Type B pancreatic cell (in vitro differentiated cells): ENCODE data around the gene POLR3K. TPM values are rescaled to one million over a fixed set of nuclear protein-coding genes. Genes with fewer than 3 reads are reported as not detected.

Source experiments
- DNase-seq: peaks from one replicate; pipeline ENCODE4 v3.0.0; 2021; ENCODE audit warnings: mixed read lengths; ENCODE audit not compliant: unreplicated experiment; ENCODE audit errors: extremely low spot score
- H3K27ac Mint-ChIP-seq: 2 replicates; pipeline ENCODE4 v1.8.0; 2021; ENCODE audit warnings: mild to moderate bottlenecking, mixed read lengths
- H3K27me3 Mint-ChIP-seq: 2 replicates; pipeline ENCODE4 v1.8.0; 2021; ENCODE audit warnings: mixed read lengths
- H3K36me3 Mint-ChIP-seq: 2 replicates; pipeline ENCODE4 v1.8.0; 2021; ENCODE audit warnings: mixed read lengths
- H3K4me1 Mint-ChIP-seq: one replicate; pipeline ENCODE4 v1.8.0; 2021; ENCODE audit warnings: mixed read lengths; ENCODE audit not compliant: unreplicated experiment
- H3K4me3 Mint-ChIP-seq: 2 replicates; pipeline ENCODE4 v1.8.0; 2021; ENCODE audit warnings: mild to moderate bottlenecking, mixed read lengths
- H3K9me3 Mint-ChIP-seq: 2 replicates; pipeline ENCODE4 v1.8.0; 2021; ENCODE audit warnings: mixed read lengths
- total RNA-seq: library from RNA; stranded (reverse); gene quantifications from 2 replicates; pipeline ENCODE4 v1.2.1, GENCODE V29; 2021; ENCODE audit warnings: low replicate concordance
- TF ChIP-seq, protein P1 (sequence below): fragments of 200-600 bp; sonication (generic); conservative IDR thresholded peaks from 2 replicates; pipeline ENCODE4 v1.5.0; 2021; ENCODE audit warnings: antibody characterized with exemption, mild to moderate bottlenecking

Gene POLR3K
- total RNA-seq, 1 donor from 2014 or later, result 17.6 TPM

DNA sequence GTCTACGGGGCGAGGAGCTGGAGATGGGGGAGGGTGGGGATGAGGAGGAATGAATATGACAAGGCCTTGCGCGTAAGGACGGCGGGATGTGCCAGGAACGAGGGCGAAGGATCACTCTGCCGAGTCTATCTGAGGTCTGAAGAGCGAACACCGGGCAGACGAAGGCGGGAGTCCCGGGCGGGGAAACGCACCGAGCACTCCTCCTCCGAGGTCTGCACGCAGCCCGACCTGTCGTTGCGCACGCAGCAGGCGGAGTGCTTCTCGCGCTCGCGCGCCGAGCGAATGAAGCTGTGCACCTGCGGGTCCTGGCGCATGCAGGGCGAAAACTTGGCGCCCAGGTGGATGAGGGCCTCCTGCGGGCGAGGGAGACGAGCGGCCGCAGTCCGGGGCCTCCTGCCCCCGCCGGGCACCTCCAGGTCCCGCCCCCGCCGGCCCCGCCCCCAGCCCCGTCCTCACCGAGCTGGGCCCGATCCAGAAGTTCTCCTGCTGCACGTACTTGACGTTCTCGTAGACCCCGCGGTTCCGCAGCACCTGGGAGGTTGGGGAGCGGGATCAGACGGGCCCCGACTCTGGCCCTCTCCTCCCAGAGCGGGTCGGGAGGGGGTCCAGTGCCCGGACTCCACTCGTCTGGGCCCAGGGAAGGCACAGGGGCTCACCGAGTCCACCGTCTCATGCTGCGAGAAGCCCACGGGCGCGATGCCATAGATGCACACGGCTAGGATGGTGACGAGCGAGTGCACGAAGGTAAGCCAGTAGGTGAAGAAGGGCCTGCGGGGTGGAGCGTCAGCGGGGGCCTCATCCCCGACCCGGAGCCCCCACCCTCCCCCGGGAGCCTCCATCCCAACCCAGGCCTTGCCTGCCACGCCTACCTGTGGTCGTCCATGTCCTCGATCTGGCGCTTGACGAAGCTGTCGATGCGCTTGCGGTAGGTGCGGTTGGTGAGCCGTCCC is 7.8 kb upstream of the POLR3K start:
- TF ChIP-seq, protein P1, sequence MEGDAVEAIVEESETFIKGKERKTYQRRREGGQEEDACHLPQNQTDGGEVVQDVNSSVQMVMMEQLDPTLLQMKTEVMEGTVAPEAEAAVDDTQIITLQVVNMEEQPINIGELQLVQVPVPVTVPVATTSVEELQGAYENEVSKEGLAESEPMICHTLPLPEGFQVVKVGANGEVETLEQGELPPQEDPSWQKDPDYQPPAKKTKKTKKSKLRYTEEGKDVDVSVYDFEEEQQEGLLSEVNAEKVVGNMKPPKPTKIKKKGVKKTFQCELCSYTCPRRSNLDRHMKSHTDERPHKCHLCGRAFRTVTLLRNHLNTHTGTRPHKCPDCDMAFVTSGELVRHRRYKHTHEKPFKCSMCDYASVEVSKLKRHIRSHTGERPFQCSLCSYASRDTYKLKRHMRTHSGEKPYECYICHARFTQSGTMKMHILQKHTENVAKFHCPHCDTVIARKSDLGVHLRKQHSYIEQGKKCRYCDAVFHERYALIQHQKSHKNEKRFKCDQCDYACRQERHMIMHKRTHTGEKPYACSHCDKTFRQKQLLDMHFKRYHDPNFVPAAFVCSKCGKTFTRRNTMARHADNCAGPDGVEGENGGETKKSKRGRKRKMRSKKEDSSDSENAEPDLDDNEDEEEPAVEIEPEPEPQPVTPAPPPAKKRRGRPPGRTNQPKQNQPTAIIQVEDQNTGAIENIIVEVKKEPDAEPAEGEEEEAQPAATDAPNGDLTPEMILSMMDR, result no peak
- peaks cover 10% of the 10 kb centered on the region for H3K36me3 Mint-ChIP-seq
- no peaks in the 10 kb centered on the region for H3K9me3 Mint-ChIP-seq
- H3K4me3 Mint-ChIP-seq, result no peak overlapping the region
- DNase-seq, result no peak
- no peaks in the 10 kb centered on the region for H3K27me3 Mint-ChIP-seq
- H3K27ac Mint-ChIP-seq, result no peak overlapping the region
- H3K4me1 Mint-ChIP-seq, result peaks cover 6% of the 10 kb centered on the region

DNA sequence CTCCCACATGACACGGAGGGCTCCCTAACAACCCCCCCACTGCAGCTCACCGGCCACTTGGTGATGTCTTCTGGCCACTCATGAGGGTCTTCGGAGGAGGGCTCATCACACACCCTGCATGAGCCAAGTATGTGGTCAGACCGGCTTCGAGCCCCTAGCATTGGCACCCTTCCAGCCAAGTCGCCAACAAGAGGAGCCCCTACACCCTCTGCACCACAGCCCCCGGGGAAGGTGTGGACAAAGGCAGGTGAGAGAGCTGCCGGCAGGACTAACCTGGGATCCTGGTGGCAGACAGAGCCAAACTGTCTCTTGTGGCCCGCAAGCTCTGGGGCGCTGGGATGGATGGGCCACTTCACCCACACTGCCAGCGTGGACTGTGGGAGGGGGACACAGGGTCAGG is 6.8 kb upstream of the POLR3K start:
- Mint-ChIP-seq H3K27me3 (no peaks in the 10 kb centered on the region), H3K9me3 (no peaks in the 10 kb centered on the region), H3K4me3 (no peak overlapping the region), H3K4me1 (no peaks in the 10 kb centered on the region), H3K27ac (no peak overlapping the region), H3K36me3 (peaks cover 10% of the 10 kb centered on the region)
- DNase-seq, result no peak
- TF ChIP-seq, protein P1, result no peak

DNA sequence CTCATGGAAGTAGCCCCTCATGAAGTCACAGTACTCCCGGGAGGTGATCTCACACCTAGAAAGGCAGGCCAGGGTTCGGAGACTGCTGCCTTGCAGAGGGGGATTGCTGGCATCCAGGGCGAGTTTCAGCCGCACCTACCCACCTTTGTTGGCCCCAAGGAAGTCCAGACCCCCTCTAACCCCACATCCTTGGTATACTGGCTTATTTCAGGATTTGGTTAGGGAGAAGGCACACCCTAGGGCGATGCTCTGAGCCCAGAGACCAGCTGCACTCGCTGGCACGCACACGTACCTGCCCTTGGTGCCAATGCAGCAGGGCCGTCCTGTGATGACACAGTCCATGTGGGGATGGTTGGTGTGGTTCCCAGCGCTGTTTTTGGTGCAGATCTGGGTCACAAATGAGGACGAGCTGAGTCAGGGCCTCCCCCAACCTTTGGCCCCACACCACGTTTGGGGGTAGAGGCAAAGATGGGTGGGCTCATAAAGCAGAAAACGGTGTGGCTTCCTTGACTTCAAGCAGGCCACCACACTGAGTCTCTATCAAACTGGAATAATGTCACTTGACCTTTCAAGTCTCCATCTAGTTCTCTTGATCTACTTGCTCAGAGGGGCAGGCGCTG is 6.1 kb upstream of the POLR3K start:
- no peaks in the 10 kb centered on the region for H3K27me3 Mint-ChIP-seq
- no peak for DNase-seq
- H3K36me3 Mint-ChIP-seq, result peaks cover 10% of the 10 kb centered on the region
- no peak overlapping the region for H3K27ac Mint-ChIP-seq
- TF ChIP-seq, protein P1, result no peak
- H3K9me3 Mint-ChIP-seq, result no peaks in the 10 kb centered on the region
- H3K4me3 Mint-ChIP-seq, result no peak overlapping the region
- H3K4me1 Mint-ChIP-seq, result no peaks in the 10 kb centered on the region

DNA sequence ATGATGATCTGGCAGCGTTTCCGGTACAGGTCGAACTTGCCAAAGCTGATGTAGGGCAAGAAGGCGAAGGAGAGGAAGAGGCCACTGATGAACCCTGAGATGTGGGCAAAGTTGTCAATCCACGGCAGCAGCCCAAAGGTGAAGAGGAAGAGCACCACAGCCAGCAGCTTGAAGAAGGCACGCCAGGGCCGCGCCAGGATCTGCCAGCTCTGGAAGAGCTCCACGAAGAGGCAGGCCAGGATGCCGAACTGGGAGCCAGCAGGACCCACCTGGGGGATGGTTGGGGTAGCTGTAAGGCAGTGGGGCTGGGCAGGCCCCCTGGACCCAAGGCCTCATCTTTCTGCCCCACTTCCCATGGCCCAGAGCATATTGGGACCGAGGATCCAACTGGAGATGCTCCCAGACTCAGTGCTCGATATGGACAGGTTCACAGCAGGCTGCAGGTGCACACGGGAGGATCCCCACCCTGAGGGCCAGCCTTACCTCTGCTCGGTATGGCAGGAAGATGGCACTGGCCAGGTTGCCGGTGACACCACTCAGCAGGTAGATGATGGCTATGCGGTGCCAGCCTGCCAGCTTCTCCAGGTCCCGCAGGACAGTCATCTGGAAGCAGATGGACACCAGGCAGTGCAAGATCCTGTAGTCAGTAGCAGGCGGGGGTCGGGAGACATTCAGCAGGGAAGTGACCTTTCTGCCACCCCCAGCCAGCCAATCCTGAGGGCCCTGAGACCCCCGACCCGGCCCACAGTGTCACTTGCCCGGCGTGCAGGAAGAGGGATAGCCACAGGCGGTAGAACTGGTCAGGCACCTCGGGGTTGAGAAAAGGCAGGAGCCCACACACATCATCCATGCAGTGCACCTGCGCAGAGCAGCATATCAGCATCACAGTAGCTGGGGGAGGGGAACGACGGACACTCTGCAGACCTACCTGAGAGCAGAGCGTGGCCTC is 5.4 kb upstream of the POLR3K start:
- Mint-ChIP-seq H3K9me3 (no peaks in the 10 kb centered on the region), H3K4me3 (no peak overlapping the region), H3K4me1 (no peaks in the 10 kb centered on the region), H3K27ac (no peak overlapping the region), H3K27me3 (no peaks in the 10 kb centered on the region), H3K36me3 (peaks cover 10% of the 10 kb centered on the region)
- TF ChIP-seq, protein P1, result no peak
- no peak for DNase-seq

DNA sequence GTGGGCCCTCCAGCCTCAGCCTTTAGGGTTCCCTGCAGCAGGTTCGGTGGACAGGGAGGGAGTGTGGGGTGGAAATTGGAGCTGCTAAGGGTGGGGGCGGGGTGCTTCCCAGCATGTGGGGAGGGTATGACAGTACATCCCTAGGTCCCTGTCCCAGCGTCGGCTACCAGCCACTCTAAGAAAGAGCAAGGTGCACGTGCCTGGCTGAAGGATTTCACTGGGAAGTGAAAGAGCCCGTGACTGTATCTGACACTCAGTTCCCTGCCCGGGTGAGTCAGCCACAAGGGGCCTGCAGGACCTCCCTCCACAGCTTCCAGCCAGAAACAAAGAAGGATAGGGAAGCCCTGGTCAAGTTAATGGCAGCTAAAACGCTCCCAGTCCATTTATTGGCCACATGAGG is 4.3 kb upstream of the POLR3K start:
- H3K4me3 Mint-ChIP-seq, result no peak overlapping the region

More for the DNA sequence above, 4.3 kb upstream of the POLR3K start:
- TF ChIP-seq, protein P1, result no peak
- Mint-ChIP-seq H3K4me1 (peaks cover 4% of the 10 kb centered on the region), H3K27me3 (no peaks in the 10 kb centered on the region), H3K36me3 (peaks cover 13% of the 10 kb centered on the region), H3K27ac (no peak overlapping the region), H3K9me3 (no peaks in the 10 kb centered on the region)
- no peak for DNase-seq
